WTC11 (cell line): ENCODE measurements around the gene SMIM13. TPM values are rescaled to one million over a fixed set of nuclear protein-coding genes. Genes with fewer than 3 reads are reported as not detected.

Experiments used
- ATAC-seq: fragments of 200-7000 bp; cut with Tn5 transposase; 2 replicates; pipeline ENCODE4 v1.10.0; 2021; ENCODE audit warnings: mild to moderate bottlenecking, moderate library complexity
- CTCF ChIA-PET: fragments of 300-600 bp; sonication (Branson Sonifier 250); formaldehyde crosslinking; loops from one replicate; lab custom pipeline; 2021; ENCODE audit warnings: antibody characterized with exemption; lab: Charles Lee
- POLR2A ChIA-PET: fragments of 350-600 bp; sonication (Branson Sonifier 250); formaldehyde crosslinking; loops from one replicate; lab custom pipeline; 2021; ENCODE audit warnings: antibody characterized with exemption; lab: Charles Lee
- DNase-seq: peaks from one replicate; pipeline ENCODE4 v3.0.0; 2021; ENCODE audit warnings: low spot score
- H3K27ac Mint-ChIP-seq: 2 replicates; pipeline ENCODE4 v1.8.0; 2021; ENCODE audit warnings: mixed read lengths
- H3K27me3 Mint-ChIP-seq: 2 replicates; pipeline ENCODE4 v1.8.0; 2021; ENCODE audit warnings: low read depth, mild to moderate bottlenecking, moderate library complexity, mixed read lengths
- H3K36me3 Mint-ChIP-seq: 2 replicates; pipeline ENCODE4 v1.8.0; 2021; ENCODE audit warnings: mixed read lengths
- H3K4me1 Mint-ChIP-seq: 2 replicates; pipeline ENCODE4 v1.8.0; 2022; ENCODE audit warnings: mixed read lengths
- H3K4me3 Mint-ChIP-seq: 2 replicates; pipeline ENCODE4 v1.8.0; 2021; ENCODE audit warnings: mild to moderate bottlenecking, moderate library complexity, mixed read lengths
- H3K9me3 Mint-ChIP-seq: 2 replicates; pipeline ENCODE4 v1.8.0; 2021; ENCODE audit warnings: mixed read lengths
- AR ChIP-seq: fragments of 250-450 bp; sonication (Bioruptor Pico); IDR thresholded peaks from 2 replicates; pipeline ENCODE4 v1.9.0; 2021; ENCODE audit warnings: mild to moderate bottlenecking
- ATF3 ChIP-seq: sonication (generic); formaldehyde crosslinking; conservative IDR thresholded peaks from 2 replicates; pipeline ENCODE4 v1.8.1; 2022; ENCODE audit warnings: mild to moderate bottlenecking, missing genetic modification reagents
- ATF6 ChIP-seq: sonication (generic); formaldehyde crosslinking; IDR thresholded peaks from 2 replicates; pipeline ENCODE4 v1.8.1; 2023; ENCODE audit warnings: mild to moderate bottlenecking, missing genetic modification reagents
- CDX4 ChIP-seq: fragments of 250-450 bp; sonication (Bioruptor Pico); IDR thresholded peaks from 2 replicates; pipeline ENCODE4 v1.9.0; 2021; ENCODE audit warnings: moderate library complexity, mild to moderate bottlenecking, inconsistent platforms, borderline replicate concordance
- FOXJ3 ChIP-seq: sonication (generic); formaldehyde crosslinking; IDR thresholded peaks from 2 replicates; pipeline ENCODE4 v1.9.0; 2021; ENCODE audit warnings: missing genetic modification reagents, mild to moderate bottlenecking, borderline replicate concordance
- FOXP1 ChIP-seq: sonication (generic); formaldehyde crosslinking; IDR thresholded peaks from 2 replicates; pipeline ENCODE4 v1.8.0; 2022; ENCODE audit warnings: missing genetic modification reagents, mild to moderate bottlenecking, moderate library complexity, borderline replicate concordance
- HMGXB4 ChIP-seq: sonication (generic); formaldehyde crosslinking; IDR thresholded peaks from 2 replicates; pipeline ENCODE4 v1.8.1; 2023; ENCODE audit warnings: mild to moderate bottlenecking, moderate library complexity, missing genetic modification reagents
- IRF1 ChIP-seq: sonication (generic); formaldehyde crosslinking; IDR thresholded peaks from 2 replicates; pipeline ENCODE4 v1.8.0; 2023; ENCODE audit warnings: missing genetic modification reagents
- NR3C1 ChIP-seq: sonication (generic); formaldehyde crosslinking; conservative IDR thresholded peaks from 2 replicates; pipeline ENCODE4 v1.8.1; 2023; ENCODE audit warnings: low read depth, mild to moderate bottlenecking, missing genetic modification reagents
- OVOL2 ChIP-seq: fragments of 250-450 bp; sonication (Bioruptor Pico); IDR thresholded peaks from 2 replicates; pipeline ENCODE4 v1.9.0; 2021; ENCODE audit warnings: mild to moderate bottlenecking, borderline replicate concordance
- RELA ChIP-seq: sonication (generic); formaldehyde crosslinking; IDR thresholded peaks from 2 replicates; pipeline ENCODE4 v1.8.1; 2022; ENCODE audit warnings: missing genetic modification reagents, mild to moderate bottlenecking, borderline replicate concordance
- SMAD4 ChIP-seq: sonication (generic); formaldehyde crosslinking; IDR thresholded peaks from 2 replicates; pipeline ENCODE4 v1.8.0; 2022; ENCODE audit warnings: mild to moderate bottlenecking, missing genetic modification reagents
- USF2 ChIP-seq: sonication (generic); formaldehyde crosslinking; IDR thresholded peaks from 2 replicates; pipeline ENCODE4 v1.8.1; 2023; ENCODE audit warnings: mild to moderate bottlenecking, missing genetic modification reagents, moderate library complexity
- ZMAT4 ChIP-seq: fragments of 250-450 bp; sonication (Bioruptor Pico); IDR thresholded peaks from 2 replicates; pipeline ENCODE4 v1.9.0; 2021; ENCODE audit warnings: mild to moderate bottlenecking
- ZNF416 ChIP-seq: fragments of 250-450 bp; sonication (Bioruptor Pico); IDR thresholded peaks from 2 replicates; pipeline ENCODE4 v1.9.0; 2021; ENCODE audit warnings: mild to moderate bottlenecking, inconsistent platforms
- ZNF423 ChIP-seq: fragments of 250-450 bp; sonication (Bioruptor Pico); IDR thresholded peaks from 2 replicates; pipeline ENCODE4 v2.1.2; 2022; ENCODE audit warnings: mild to moderate bottlenecking, moderate library complexity
- ZNF425 ChIP-seq: fragments of 250-450 bp; sonication (Bioruptor Pico); conservative IDR thresholded peaks from 2 replicates; pipeline ENCODE4 v1.9.0; 2021; ENCODE audit warnings: mild to moderate bottlenecking
- ZNF671 ChIP-seq: fragments of 250-450 bp; sonication (Bioruptor Pico); IDR thresholded peaks from 2 replicates; pipeline ENCODE4 v1.8.0; 2021; ENCODE audit warnings: mild to moderate bottlenecking
- total RNA-seq: library from RNA; stranded (reverse); gene quantifications from 3 replicates; pipeline ENCODE4 v1.2.3, GENCODE V29; 2021

Gene SMIM13
- total RNA-seq, 1 experiment from 2014 or later: 9.7 TPM

- DNase-seq: no peak
- POLR2A ChIA-PET: no interaction called here
- H3K4me3 Mint-ChIP-seq: no peak overlapping the region
- no peaks in the 10 kb centered on the region for H3K27me3 Mint-ChIP-seq
- no peaks in the 10 kb centered on the region for H3K36me3 Mint-ChIP-seq
- no peak for ATAC-seq
- TF ChIP-seq FOXJ3 (CRISPR knock-in tag): no peak
- TF ChIP-seq NR3C1 (CRISPR knock-in tag): no peak
- no peak for TF ChIP-seq ZNF425 (CRISPR knock-in tag)
- TF ChIP-seq ZNF671 (CRISPR knock-in tag): no peak
- TF ChIP-seq OVOL2 (CRISPR knock-in tag): no peak
- no peak for TF ChIP-seq HMGXB4 (CRISPR knock-in tag)
- no peak for TF ChIP-seq ATF3 (CRISPR knock-in tag)
- TF ChIP-seq ZNF423 (CRISPR knock-in tag): no peak
- no peak for TF ChIP-seq ATF6
- no peak for TF ChIP-seq AR (CRISPR knock-in tag)
- no peak for TF ChIP-seq SMAD4
- no peak for TF ChIP-seq ZNF416 (CRISPR knock-in tag)
- no peak for TF ChIP-seq IRF1 (CRISPR knock-in tag)
- no peak for TF ChIP-seq FOXP1 (CRISPR knock-in tag)
- TF ChIP-seq, all 79 proteins: peak for 0
- Mint-ChIP-seq H3K4me1 (peaks cover 18% of the 10 kb centered on the region), H3K27ac (no peak overlapping the region), H3K9me3 (no peaks in the 10 kb centered on the region; the same call in 1 of the 2 replicates)
- CTCF ChIA-PET: interaction anchor here (1.0 kb wide), 1 partner anchor 12 kb away, joined by 3 read pairs; no protein-coding TSS in a partner anchor
Measured at GRCh38 chr6:11080296-11080695, 13.3 kb upstream of the SMIM13 start.

GRCh38 chr6:11083491-11083890, 10.1 kb upstream of the SMIM13 start:
- DNase-seq (no peak), ATAC-seq (no peak)
- ChIA-PET CTCF (interaction anchor here (1.7 kb wide), 2 partner anchors 15 to 129 kb away, joined by 4 to 8 read pairs; no protein-coding TSS in a partner anchor), POLR2A (interaction anchor here (0.6 kb wide), 2 partner anchors 89 to 527 kb away, joined by 3 read pairs; no protein-coding TSS in a partner anchor)
- Mint-ChIP-seq H3K4me3 (no peak overlapping the region), H3K27me3 (no peaks in the 10 kb centered on the region), H3K27ac (no peak overlapping the region), H3K36me3 (no peaks in the 10 kb centered on the region), H3K9me3 (peaks cover 5% of the 10 kb centered on the region), H3K4me1 (no peaks in the 10 kb centered on the region)
- TF ChIP-seq RELA (CRISPR knock-in tag): no peak
- no peak for TF ChIP-seq CDX4 (CRISPR knock-in tag)
- no peak for TF ChIP-seq FOXJ3 (CRISPR knock-in tag)
- TF ChIP-seq ZMAT4 (CRISPR knock-in tag): no peak
- no peak for TF ChIP-seq ZNF423 (CRISPR knock-in tag)
- TF ChIP-seq USF2 (CRISPR knock-in tag): no peak
- TF ChIP-seq AR (CRISPR knock-in tag): no peak
